Measurements from ENCODE around the gene LMBR1. TPM values are rescaled to one million over a fixed set of nuclear protein-coding genes. Genes with fewer than 3 reads are reported as not detected.

Gene LMBR1
- total RNA-seq, 2 experiments from 2014 or later: 42.7 to 50.6 TPM

- intact Hi-C loops (cut with micrococcal nuclease): no loop called here
- Mint-ChIP-seq H3K36me3 (ENCODE audit: low read depth) (peaks cover 12% of the 10 kb centered on the region), H3K4me3 (no peak overlapping the region), H3K27me3 (no peaks in the 10 kb centered on the region), H3K9me3 (no peaks in the 10 kb centered on the region), H3K27ac (no peak overlapping the region), H3K4me1 (ENCODE audit: low read depth) (peaks cover 3% of the 10 kb centered on the region)
- DNase-seq: no peak
- ChIA-PET CTCF (interaction anchor here (0.7 kb wide), 1 partner anchor 10 kb away, joined by 3 read pairs; no protein-coding TSS in a partner anchor), POLR2A (no interaction called here)
- no peak for ATAC-seq
- TF ChIP-seq, protein P1, sequence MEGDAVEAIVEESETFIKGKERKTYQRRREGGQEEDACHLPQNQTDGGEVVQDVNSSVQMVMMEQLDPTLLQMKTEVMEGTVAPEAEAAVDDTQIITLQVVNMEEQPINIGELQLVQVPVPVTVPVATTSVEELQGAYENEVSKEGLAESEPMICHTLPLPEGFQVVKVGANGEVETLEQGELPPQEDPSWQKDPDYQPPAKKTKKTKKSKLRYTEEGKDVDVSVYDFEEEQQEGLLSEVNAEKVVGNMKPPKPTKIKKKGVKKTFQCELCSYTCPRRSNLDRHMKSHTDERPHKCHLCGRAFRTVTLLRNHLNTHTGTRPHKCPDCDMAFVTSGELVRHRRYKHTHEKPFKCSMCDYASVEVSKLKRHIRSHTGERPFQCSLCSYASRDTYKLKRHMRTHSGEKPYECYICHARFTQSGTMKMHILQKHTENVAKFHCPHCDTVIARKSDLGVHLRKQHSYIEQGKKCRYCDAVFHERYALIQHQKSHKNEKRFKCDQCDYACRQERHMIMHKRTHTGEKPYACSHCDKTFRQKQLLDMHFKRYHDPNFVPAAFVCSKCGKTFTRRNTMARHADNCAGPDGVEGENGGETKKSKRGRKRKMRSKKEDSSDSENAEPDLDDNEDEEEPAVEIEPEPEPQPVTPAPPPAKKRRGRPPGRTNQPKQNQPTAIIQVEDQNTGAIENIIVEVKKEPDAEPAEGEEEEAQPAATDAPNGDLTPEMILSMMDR (IDR thresholded peaks at IDR 0.05): no peak
These were observed 139.8 kb downstream of the LMBR1 start for GRCh38 chr7:156753229-156753560.

- H3K9me3 Mint-ChIP-seq: no peaks in the 10 kb centered on the region
- POLR2A ChIA-PET: no interaction called here
- intact Hi-C loops (cut with micrococcal nuclease): no loop called here
These were observed 140.4 kb downstream of the LMBR1 start for GRCh38 chr7:156752367-156753228.

DNA sequence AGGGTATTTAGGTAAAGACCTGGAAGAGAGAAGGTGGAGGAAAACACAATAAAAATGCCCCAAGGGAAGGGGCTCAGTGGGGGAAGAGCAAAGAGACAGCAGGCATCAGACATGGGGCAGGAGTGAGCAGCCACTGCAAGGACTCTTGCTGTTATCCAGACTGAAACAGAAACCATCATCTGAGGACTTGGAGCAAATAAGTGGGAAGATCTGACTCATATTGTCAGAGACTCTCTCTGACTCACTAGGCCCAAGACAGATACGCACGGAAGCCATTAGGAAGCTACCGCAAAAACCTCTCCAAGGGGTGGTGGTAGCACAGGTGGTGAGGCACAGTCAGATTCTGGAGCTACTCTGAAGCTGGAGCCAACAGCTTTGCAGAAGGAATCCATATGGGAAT, 141.7 kb downstream of the LMBR1 start:
- peak; percentile 93 for ATAC-seq
- ChIA-PET CTCF (interaction anchor here (1.3 to 1.4 kb wide), 2 partner anchors 17 to 29 kb away, joined by 3 to 4 read pairs; no protein-coding TSS in a partner anchor), POLR2A (no interaction called here)
- Mint-ChIP-seq H3K27ac (no peak overlapping the region), H3K4me3 (no peak overlapping the region), H3K36me3 (ENCODE audit: low read depth) (peaks cover 16% of the 10 kb centered on the region), H3K9me3 (no peaks in the 10 kb centered on the region), H3K27me3 (no peaks in the 10 kb centered on the region), H3K4me1 (ENCODE audit: low read depth) (peaks cover 9% of the 10 kb centered on the region)
- TF ChIP-seq, protein P1 (IDR thresholded peaks at IDR 0.05): no peak
- intact Hi-C loops (cut with micrococcal nuclease): no loop called here
- DNase-seq: peak; percentile 62

More at GRCh38 chr7:156752367-156753228, 140.4 kb downstream of the LMBR1 start:
- TF ChIP-seq, protein P1 (IDR thresholded peaks at IDR 0.05): no peak
- H3K27ac Mint-ChIP-seq: no peak overlapping the region
- ATAC-seq (no peak), DNase-seq (no peak)
- no peaks in the 10 kb centered on the region for H3K27me3 Mint-ChIP-seq
- CTCF ChIA-PET: interaction anchor here (1.4 kb wide), 1 partner anchor 28 kb away, joined by 4 read pairs; no protein-coding TSS in a partner anchor
- H3K4me1 Mint-ChIP-seq (ENCODE audit: low read depth): peaks cover 3% of the 10 kb centered on the region
- peaks cover 12% of the 10 kb centered on the region for H3K36me3 Mint-ChIP-seq (ENCODE audit: low read depth)
- no peak overlapping the region for H3K4me3 Mint-ChIP-seq

- ChIA-PET CTCF (no interaction called here), POLR2A (no interaction called here)
- intact Hi-C loops (cut with micrococcal nuclease): no loop called here
- TF ChIP-seq, protein P1 (IDR thresholded peaks at IDR 0.05): no peak
- no peak overlapping the region for H3K4me3 Mint-ChIP-seq
- H3K4me1 Mint-ChIP-seq (ENCODE audit: low read depth): peaks cover 9% of the 10 kb centered on the region
- H3K27me3 Mint-ChIP-seq: no peaks in the 10 kb centered on the region
- peaks cover 2% of the 10 kb centered on the region for H3K9me3 Mint-ChIP-seq
- H3K36me3 Mint-ChIP-seq (ENCODE audit: low read depth): peaks cover 30% of the 10 kb centered on the region
- ATAC-seq: no peak
- H3K27ac Mint-ChIP-seq: no peak overlapping the region
- DNase-seq: no peak
These were observed 145.3 kb downstream of the LMBR1 start for GRCh38 chr7:156747718-156748117.

DNA sequence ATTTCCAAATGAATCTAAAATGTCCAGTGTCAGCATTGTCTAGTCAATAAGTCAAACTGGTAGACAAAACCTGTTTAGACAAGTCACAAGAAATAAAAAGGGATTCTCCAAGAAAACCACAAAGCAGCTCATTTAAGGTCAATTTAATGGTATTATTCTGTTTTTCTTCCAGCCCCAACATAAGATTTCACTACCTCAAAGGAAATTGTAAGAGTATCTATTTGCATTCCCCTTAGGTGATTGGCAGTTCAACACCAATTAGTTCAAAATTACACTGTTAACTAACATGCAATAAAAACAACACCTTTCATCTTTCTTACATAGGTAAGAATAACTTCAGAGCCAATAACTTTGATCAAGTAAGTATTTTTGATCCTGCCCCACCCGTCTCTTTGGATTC, 146.1 kb downstream of the LMBR1 start:
- Mint-ChIP-seq H3K4me1 (ENCODE audit: low read depth) (peaks cover 9% of the 10 kb centered on the region), H3K27me3 (no peaks in the 10 kb centered on the region), H3K27ac (no peak overlapping the region), H3K4me3 (no peak overlapping the region), H3K9me3 (peaks cover 7% of the 10 kb centered on the region), H3K36me3 (ENCODE audit: low read depth) (peaks cover 33% of the 10 kb centered on the region)
- no peak for DNase-seq
- POLR2A ChIA-PET: no interaction called here
- CTCF ChIA-PET: no interaction called here
- intact Hi-C loops (cut with micrococcal nuclease): no loop called here
- ATAC-seq: no peak
- TF ChIP-seq, protein P1 (IDR thresholded peaks at IDR 0.05): no peak
